Activated naive CD4-positive, alpha-beta T cell treated with anti-CD3 and anti-CD28 coated beads for 36 hours (primary cell): ENCODE data around the gene SHPK. TPM values are rescaled to one million over a fixed set of nuclear protein-coding genes. Genes with fewer than 3 reads are reported as not detected.
"Not testable (repeated sequence)": the region's sequence is repeated elsewhere in the genome, so short reads cannot be mapped to it uniquely, and the experiment has no call there.

Source experiments
- CTCF ChIA-PET: fragments of 350-600 bp; sonication (Branson Sonifier 250); formaldehyde crosslinking; loops from one replicate; lab custom pipeline; 2021; ENCODE audit warnings: antibody characterized with exemption; lab: Charles Lee
- DNase-seq: peaks from one replicate; pipeline ENCODE4 v3.0.0-alpha.2; 2020
- H3K27ac Mint-ChIP-seq: one replicate; pipeline ENCODE4 v1.8.0; 2021; ENCODE audit warnings: mild to moderate bottlenecking, mixed read lengths
- H3K27me3 Mint-ChIP-seq: one replicate; pipeline ENCODE4 v1.8.0; 2021; ENCODE audit warnings: low read depth, mixed read lengths
- H3K36me3 Mint-ChIP-seq: one replicate; pipeline ENCODE4 v1.8.0; 2021; ENCODE audit warnings: low read depth, mixed read lengths
- H3K4me1 Mint-ChIP-seq: one replicate; pipeline ENCODE4 v1.8.0; 2021; ENCODE audit warnings: low read depth, mixed read lengths
- H3K4me3 Mint-ChIP-seq: one replicate; pipeline ENCODE4 v1.8.0; 2021; ENCODE audit warnings: mild to moderate bottlenecking, moderate library complexity, mixed read lengths
- H3K9me3 Mint-ChIP-seq: one replicate; pipeline ENCODE4 v1.8.0; 2021; ENCODE audit warnings: mixed read lengths
- intact Hi-C: fragments of 100-400 bp; cut with micrococcal nuclease; formaldehyde crosslinking; loops from one replicate; pipeline ENCODE4 v1.15.1; 2023
- total RNA-seq, 2 experiments: library from RNA; stranded (reverse); gene quantifications; one replicate each; pipeline ENCODE4 v1.2.3, GENCODE V29; 2021

SHPK gene
- total RNA-seq, 2 experiments from 2014 or later, result 6.9 to 7.5 TPM

- Mint-ChIP-seq H3K4me1 (no peaks in the 10 kb centered on the region), H3K27me3 (no peaks in the 10 kb centered on the region), H3K27ac (no peak overlapping the region), H3K36me3 (peaks cover 6% of the 10 kb centered on the region), H3K9me3 (no peaks in the 10 kb centered on the region), H3K4me3 (no peak overlapping the region)
- no peak for DNase-seq
- CTCF ChIA-PET, result interaction anchor here (0.7 kb wide), 1 partner anchor 29 kb away, joined by 3 read pairs; no protein-coding TSS in a partner anchor
- intact Hi-C loops, result no loop called here
Measured at GRCh38 chr17:3572231-3572630, 63.8 kb downstream of the SHPK start.

GRCh38 chr17:3571043-3571900, 64.8 kb downstream of the SHPK start:
- intact Hi-C loops, result no loop called here
- no peak overlapping the region for H3K4me3 Mint-ChIP-seq
- CTCF ChIA-PET, result interaction anchor here (0.7 kb wide), 1 partner anchor 30 kb away, joined by 3 read pairs; no protein-coding TSS in a partner anchor
- no peaks in the 10 kb centered on the region for H3K27me3 Mint-ChIP-seq
- no peak for DNase-seq
- H3K36me3 Mint-ChIP-seq, result peaks cover 5% of the 10 kb centered on the region
- H3K9me3 Mint-ChIP-seq, result no peaks in the 10 kb centered on the region
- H3K27ac Mint-ChIP-seq, result no peak overlapping the region
- no peaks in the 10 kb centered on the region for H3K4me1 Mint-ChIP-seq

- intact Hi-C loops, result no loop called here
- no peak overlapping the region for H3K27ac Mint-ChIP-seq
- H3K36me3 Mint-ChIP-seq, result peaks cover 5% of the 10 kb centered on the region
- no peaks in the 10 kb centered on the region for H3K4me1 Mint-ChIP-seq
- CTCF ChIA-PET, result no interaction called here
- H3K27me3 Mint-ChIP-seq, result no peaks in the 10 kb centered on the region
- DNase-seq, result no peak
- H3K4me3 Mint-ChIP-seq, result no peak overlapping the region
- H3K9me3 Mint-ChIP-seq, result no peaks in the 10 kb centered on the region
Measured at GRCh38 chr17:3569534-3570137, 66.4 kb downstream of the SHPK start.

- peaks cover 5% of the 10 kb centered on the region for H3K36me3 Mint-ChIP-seq
- DNase-seq, result no peak
- CTCF ChIA-PET, result no interaction called here
- H3K27me3 Mint-ChIP-seq, result no peaks in the 10 kb centered on the region
- H3K4me1 Mint-ChIP-seq, result peaks cover 6% of the 10 kb centered on the region
- no peak overlapping the region for H3K27ac Mint-ChIP-seq
- intact Hi-C loops, result no loop called here
- no peaks in the 10 kb centered on the region for H3K9me3 Mint-ChIP-seq
- H3K4me3 Mint-ChIP-seq, result no peak overlapping the region
Measured at GRCh38 chr17:3566551-3566950, 69.5 kb downstream of the SHPK start.

GRCh38 chr17:3565143-3565542, 70.9 kb downstream of the SHPK start:
- no peak overlapping the region for H3K4me3 Mint-ChIP-seq
- H3K27me3 Mint-ChIP-seq, result no peaks in the 10 kb centered on the region
- H3K36me3 Mint-ChIP-seq, result peaks cover 3% of the 10 kb centered on the region
- CTCF ChIA-PET, result no interaction called here
- no peaks in the 10 kb centered on the region for H3K9me3 Mint-ChIP-seq
- H3K27ac Mint-ChIP-seq, result no peak overlapping the region
- no peak for DNase-seq
- peaks cover 6% of the 10 kb centered on the region for H3K4me1 Mint-ChIP-seq
- intact Hi-C loops, result no loop called here

- DNase-seq, H3K9me3 Mint-ChIP-seq, H3K27me3 Mint-ChIP-seq, H3K4me1 Mint-ChIP-seq, CTCF ChIA-PET, H3K27ac Mint-ChIP-seq, H3K4me3 Mint-ChIP-seq, intact Hi-C loops, H3K36me3 Mint-ChIP-seq: not testable (repeated sequence)
Measured at GRCh38 chr17:3564241-3564640, 71.8 kb downstream of the SHPK start.

GRCh38 chr17:3559270-3559645, 76.8 kb downstream of the SHPK start:
- H3K9me3 Mint-ChIP-seq, result no peaks in the 10 kb centered on the region
- intact Hi-C loops, result no loop called here
- no peak overlapping the region for H3K27ac Mint-ChIP-seq
- H3K4me1 Mint-ChIP-seq, result peaks cover 20% of the 10 kb centered on the region
- no peak for DNase-seq
- no peak overlapping the region for H3K4me3 Mint-ChIP-seq
- H3K27me3 Mint-ChIP-seq, result peaks cover 5% of the 10 kb centered on the region
- CTCF ChIA-PET, result interaction anchor here (1.2 kb wide), 1 partner anchor 88 kb away, joined by 4 read pairs; no protein-coding TSS in a partner anchor
- no peaks in the 10 kb centered on the region for H3K36me3 Mint-ChIP-seq

GRCh38 chr17:3558603-3559269, 77.3 kb downstream of the SHPK start:
- peak; percentile 75 for DNase-seq
- Mint-ChIP-seq H3K9me3 (no peaks in the 10 kb centered on the region), H3K36me3 (no peaks in the 10 kb centered on the region), H3K27ac (no peak overlapping the region), H3K4me1 (peaks cover 20% of the 10 kb centered on the region), H3K27me3 (peaks cover 5% of the 10 kb centered on the region), H3K4me3 (no peak overlapping the region)
- intact Hi-C loops, result no loop called here
- CTCF ChIA-PET, result interaction anchor here (1.2 kb wide), 1 partner anchor 89 kb away, joined by 4 read pairs; no protein-coding TSS in a partner anchor

Other genes starting within 250 kb of the SHPK start
- 1 to 10 TPM; 2.6 to 3.0 TPM for gene OR3A2, start 249.9 kb downstream of the SHPK start, total RNA-seq
- not detected for gene OR1E1, start 237.8 kb downstream of the SHPK start, total RNA-seq
- not detected for gene OR3A3, start 224.9 kb downstream of the SHPK start, total RNA-seq
- not detected for gene OR1E2, start 202.4 kb downstream of the SHPK start, total RNA-seq
- gene SPATA22, start 164.4 kb downstream of the SHPK start, total RNA-seq, result not detected
- gene ASPA, start 160.3 kb downstream of the SHPK start, total RNA-seq, result under 1 TPM in 1 of 2 experiments, not detected in 1; 0.29 TPM
- under 1 TPM; 0.72 to 0.77 TPM for gene TRPV3, start 78.4 kb downstream of the SHPK start, total RNA-seq
- gene TRPV1, start 26.8 kb downstream of the SHPK start, total RNA-seq, result 1 to 10 TPM in 1 of 2 experiments, under 1 TPM in 1; 0.96 to 1.0 TPM
- 1 to 10 TPM; 4.5 TPM for gene CTNS, start 510 bp upstream of the SHPK start, total RNA-seq
- 10 to 100 TPM; 17.7 to 19.3 TPM for gene TAX1BP3, start 32.3 kb upstream of the SHPK start, total RNA-seq
- gene EMC6, start 32.6 kb upstream of the SHPK start, total RNA-seq, result 10 to 100 TPM; 41.8 to 44.0 TPM
- 10 to 100 TPM; 45.2 to 47.4 TPM for gene P2RX5, start 59.9 kb upstream of the SHPK start, total RNA-seq
- 10 to 100 TPM; 20.5 to 21.8 TPM for gene HASPIN, start 87.7 kb upstream of the SHPK start, total RNA-seq
- 10 to 100 TPM; 31.7 to 32.4 TPM for gene ITGAE, start 164.9 kb upstream of the SHPK start, total RNA-seq
- gene NCBP3, start 210.0 kb upstream of the SHPK start, total RNA-seq, result 10 to 100 TPM; 33.9 to 40.4 TPM